Activated B cell treated with CpG ODN at 0.5 μM for 24 hours (primary cell): Measurements from ENCODE around the gene CHST15. TPM values are rescaled to one million over a fixed set of nuclear protein-coding genes. Genes with fewer than 3 reads are reported as not detected.

Source experiments
- ATAC-seq: fragments of 200-7000 bp; cut with Tn5 transposase; one replicate; pipeline ENCODE4 v1.10.0; 2021; ENCODE audit warnings: low read depth, mild to moderate bottlenecking, moderate library complexity
- CTCF ChIA-PET: fragments of 350-600 bp; sonication (Branson Sonifier 250); formaldehyde crosslinking; loops from one replicate; lab custom pipeline; 2021; ENCODE audit warnings: antibody characterized with exemption; lab: Charles Lee
- POLR2A ChIA-PET: fragments of 350-600 bp; sonication (Branson Sonifier 250); formaldehyde crosslinking; loops from one replicate; lab custom pipeline; 2021; ENCODE audit warnings: antibody characterized with exemption; lab: Charles Lee
- DNase-seq: peaks from one replicate; pipeline ENCODE4 v3.0.0; 2022
- H3K27ac Mint-ChIP-seq: one replicate; pipeline ENCODE4 v1.8.0; 2020; ENCODE audit warnings: mixed read lengths
- H3K27me3 Mint-ChIP-seq: one replicate; pipeline ENCODE4 v1.8.0; 2021; ENCODE audit warnings: mixed read lengths
- H3K36me3 Mint-ChIP-seq: one replicate; pipeline ENCODE4 v1.8.0; 2021; ENCODE audit warnings: low read depth, mixed read lengths
- H3K4me1 Mint-ChIP-seq: one replicate; pipeline ENCODE4 v1.8.0; 2021; ENCODE audit warnings: mixed read lengths
- H3K4me3 Mint-ChIP-seq: one replicate; pipeline ENCODE4 v1.8.0; 2020; ENCODE audit warnings: mild to moderate bottlenecking, mixed read lengths
- H3K9me3 Mint-ChIP-seq: one replicate; pipeline ENCODE4 v1.8.0; 2020; ENCODE audit warnings: mixed read lengths
- CTCF ChIP-seq: fragments of 200-600 bp; IDR thresholded peaks from one replicate; pipeline ENCODE4 v1.8.0; 2022; ENCODE audit warnings: antibody characterized with exemption, mild to moderate bottlenecking
- intact Hi-C: fragments of 100-400 bp; cut with micrococcal nuclease; formaldehyde crosslinking; loops from one replicate; pipeline ENCODE4 v1.15.1; 2024
- total RNA-seq: library from RNA; stranded (reverse); gene quantifications from 2 replicates; pipeline ENCODE4 v1.2.3, GENCODE V29; 2022

The CHST15 gene
- total RNA-seq, 1 donor from 2014 or later: 13.8 TPM

GRCh38 chr10:124011464-124011863 lies 81.9 kb downstream of the CHST15 start:
- DNase-seq (no peak), ATAC-seq (no peak)
- H3K4me3 Mint-ChIP-seq: no peak overlapping the region
- H3K27ac Mint-ChIP-seq: no peak overlapping the region
- H3K9me3 Mint-ChIP-seq: peaks cover 5% of the 10 kb centered on the region
- ChIA-PET POLR2A (no interaction called here), CTCF (interaction anchor here (1.0 kb wide), 1 partner anchor 17 kb away, joined by 4 read pairs; no protein-coding TSS in a partner anchor)
- H3K4me1 Mint-ChIP-seq: no peaks in the 10 kb centered on the region
- H3K36me3 Mint-ChIP-seq: peaks cover 75% of the 10 kb centered on the region
- intact Hi-C loops: no loop called here
- H3K27me3 Mint-ChIP-seq: no peaks in the 10 kb centered on the region
- TF ChIP-seq CTCF: no peak

- Mint-ChIP-seq H3K36me3 (peaks cover 77% of the 10 kb centered on the region), H3K4me3 (no peak overlapping the region), H3K27me3 (no peaks in the 10 kb centered on the region), H3K27ac (no peak overlapping the region), H3K9me3 (peaks cover 5% of the 10 kb centered on the region), H3K4me1 (no peaks in the 10 kb centered on the region)
- ChIA-PET CTCF (interaction anchor here (1.1 kb wide), 1 partner anchor 378 kb away, joined by 3 read pairs; no protein-coding TSS in a partner anchor), POLR2A (no interaction called here)
- intact Hi-C loops: no loop called here
- ATAC-seq (no peak), DNase-seq (no peak)
- TF ChIP-seq CTCF: no peak
Measured at GRCh38 chr10:124010563-124011131, 82.8 kb downstream of the CHST15 start.

- Mint-ChIP-seq H3K27me3 (no peaks in the 10 kb centered on the region), H3K4me1 (no peaks in the 10 kb centered on the region), H3K4me3 (no peak overlapping the region), H3K27ac (no peak overlapping the region), H3K9me3 (peaks cover 5% of the 10 kb centered on the region), H3K36me3 (peaks cover 78% of the 10 kb centered on the region)
- no peak for TF ChIP-seq CTCF
- no peak for DNase-seq
- POLR2A ChIA-PET: no interaction called here
- no peak for ATAC-seq
- CTCF ChIA-PET: interaction anchor here (1.1 kb wide), 1 partner anchor 379 kb away, joined by 3 read pairs; no protein-coding TSS in a partner anchor
- intact Hi-C loops: no loop called here
Measured at GRCh38 chr10:124010024-124010423, 83.4 kb downstream of the CHST15 start.

GRCh38 chr10:124009231-124010015 lies 84.0 kb downstream of the CHST15 start:
- ChIA-PET CTCF (interaction anchor here (1.1 kb wide), 1 partner anchor 380 kb away, joined by 3 read pairs; no protein-coding TSS in a partner anchor), POLR2A (no interaction called here)
- intact Hi-C loops: no loop called here
- DNase-seq (no peak), ATAC-seq (no peak)
- H3K36me3 Mint-ChIP-seq: peaks cover 78% of the 10 kb centered on the region
- no peaks in the 10 kb centered on the region for H3K27me3 Mint-ChIP-seq
- H3K4me1 Mint-ChIP-seq: no peaks in the 10 kb centered on the region
- no peak overlapping the region for H3K4me3 Mint-ChIP-seq
- no peak for TF ChIP-seq CTCF
- H3K27ac Mint-ChIP-seq: no peak overlapping the region
- H3K9me3 Mint-ChIP-seq: peaks cover 5% of the 10 kb centered on the region

- intact Hi-C loops: no loop called here
- no peak for DNase-seq
- H3K36me3 Mint-ChIP-seq: peaks cover 72% of the 10 kb centered on the region
- POLR2A ChIA-PET: no interaction called here
- no peak overlapping the region for H3K4me3 Mint-ChIP-seq
- TF ChIP-seq CTCF: no peak
- no peak for ATAC-seq
- CTCF ChIA-PET: no interaction called here
- H3K27ac Mint-ChIP-seq: no peak overlapping the region
- H3K4me1 Mint-ChIP-seq: no peaks in the 10 kb centered on the region
- no peaks in the 10 kb centered on the region for H3K27me3 Mint-ChIP-seq
- H3K9me3 Mint-ChIP-seq: peaks cover 1% of the 10 kb centered on the region
Measured at GRCh38 chr10:124008681-124009080, 84.7 kb downstream of the CHST15 start.
